HL-60 (cell line): ENCODE measurements around the gene PHF19.

Experiments used
- DNase-seq, 2 experiments: peaks; one replicate each; pipeline ENCODE4 v3.0.0-alpha.2; 2010 to 2020; ENCODE audit warnings: low read depth in 1 of 2, low spot score in 1 of 2
- H3K27ac ChIP-seq: fragments of 250-450 bp; sonication (Bioruptor Pico); replicated peaks from 2 replicates; pipeline ENCODE4 v1.5.1; 2020; ENCODE audit warnings: mild to moderate bottlenecking, moderate library complexity
- H3K27me3 ChIP-seq: fragments of 250-450 bp; sonication (Bioruptor Pico); 2 replicates; pipeline ENCODE4 v1.5.1; 2021; ENCODE audit warnings: mild to moderate bottlenecking, moderate library complexity; ENCODE audit not compliant: insufficient read depth, poor library complexity, severe bottlenecking
- H3K4me3 ChIP-seq: replicated peaks from 2 replicates; pipeline ENCODE4 v1.5.1; 2011; ENCODE audit warnings: mild to moderate bottlenecking, control low read depth, low read length; ENCODE audit not compliant: insufficient read depth
- CTCF ChIP-seq: IDR thresholded peaks from one replicate; pipeline ENCODE4 v1.5.1; 2011; ENCODE audit warnings: low read length, control low read depth, inconsistent platforms; ENCODE audit not compliant: insufficient read depth
- GABPA ChIP-seq: IDR thresholded peaks from 2 replicates; pipeline ENCODE4 v1.6.1; 2012; ENCODE audit warnings: low read depth
- POLR2AphosphoS5 ChIP-seq: IDR thresholded peaks from 2 replicates; pipeline ENCODE4 v1.6.1; 2012; ENCODE audit warnings: low read depth
- REST ChIP-seq: IDR thresholded peaks from 2 replicates; pipeline ENCODE4 v1.6.1; 2012; ENCODE audit warnings: low read depth; ENCODE audit not compliant: insufficient replicate concordance
- SPI1 ChIP-seq: IDR thresholded peaks from 2 replicates; pipeline ENCODE4 v1.6.1; 2012; ENCODE audit warnings: low read depth, mild to moderate bottlenecking, borderline replicate concordance

PHF19 gene

GRCh38 chr9:120815075-120815474 is 61.9 kb downstream of the PHF19 start:
- no peak for DNase-seq
- no peak overlapping the region for H3K4me3 ChIP-seq
- no peaks in the 10 kb centered on the region for H3K27me3 ChIP-seq
- TF ChIP-seq GABPA = no peak
- TF ChIP-seq SPI1 = no peak; the same call in 1 of the 2 replicates
- TF ChIP-seq CTCF = no peak
- TF ChIP-seq REST = no peak
- no peak for TF ChIP-seq POLR2AphosphoS5
- H3K27ac ChIP-seq = no peak overlapping the region

GRCh38 chr9:120808931-120809330 is 68.1 kb downstream of the PHF19 start:
- no peaks in the 10 kb centered on the region for H3K27me3 ChIP-seq
- TF ChIP-seq CTCF = no peak
- no peak for DNase-seq
- no peak overlapping the region for H3K4me3 ChIP-seq
- H3K27ac ChIP-seq = no peak overlapping the region

GRCh38 chr9:120807607-120808379 is 69.2 kb downstream of the PHF19 start:
- Histone ChIP-seq H3K4me3 (no peak overlapping the region), H3K27ac (no peak overlapping the region), H3K27me3 (no peaks in the 10 kb centered on the region)
- TF ChIP-seq CTCF (no peak), SPI1 (no peak), REST (no peak), POLR2AphosphoS5 (no peak), GABPA (no peak)
- no peak for DNase-seq
